Left lung (tissue), 10 donors: ENCODE data around the gene VTI1B. TPM values are rescaled to one million over a fixed set of nuclear protein-coding genes. Genes with fewer than 3 reads are reported as not detected.

Source experiments
- ATAC-seq: fragments of 200-7000 bp; cut with Tn5 transposase; one replicate; pipeline ENCODE4 v1.9.1; 2020; ENCODE audit warnings: moderate library complexity
- DNase-seq, 4 donors: peaks; one replicate each; pipeline ENCODE4 v3.0.0-alpha.2; 2013 to 2020
- H3K27ac ChIP-seq, 2 donors: fragments of 200-600 bp; sonication (generic) in 1 of 2; one replicate each; pipeline versions ENCODE4 v1.5.0 to v1.8.0; 2020 to 2021
- H3K27me3 ChIP-seq, 2 donors: fragments of 200-600 bp; sonication (generic) in 1 of 2; one replicate each; pipeline versions ENCODE4 v1.5.0 to v1.8.0; 2020 to 2021
- H3K36me3 ChIP-seq, 2 donors: fragments of 200-600 bp; sonication (generic) in 1 of 2; one replicate each; pipeline versions ENCODE4 v1.5.0 to v1.8.0; 2020 to 2021
- H3K4me1 ChIP-seq, 2 donors: fragments of 200-600 bp; one replicate each; pipeline ENCODE4 v1.8.0; 2021
- H3K4me3 ChIP-seq, 2 donors: fragments of 200-600 bp; sonication (generic) in 1 of 2; one replicate each; pipeline versions ENCODE4 v1.5.0 to v1.8.0; 2020 to 2021; ENCODE audit warnings: mild to moderate bottlenecking in 1 of 2
- H3K9me3 ChIP-seq, 2 donors: fragments of 200-600 bp; sonication (generic) in 1 of 2; one replicate each; pipeline versions ENCODE4 v1.5.0 to v1.8.0; 2020 to 2021
- CTCF ChIP-seq, 2 donors: fragments of 200-600 bp; sonication (generic) in 1 of 2; IDR thresholded peaks; one replicate each; pipeline versions ENCODE4 v1.5.0 to v1.8.0; 2021; ENCODE audit warnings: antibody characterized with exemption in 2 of 2
- intact Hi-C, 2 donors: fragments of 100-400 bp; cut with DNase I; formaldehyde crosslinking; loops; one replicate each; pipeline versions ENCODE4 v1.11.2 to v1.14.2; 2022
- polyA plus RNA-seq, 6 donors: library from polyadenylated mRNA; unstranded; fragments of 120-200 nt; gene quantifications; one replicate each; pipeline ENCODE4 v1.2.1, GENCODE V29; 2013; ENCODE audit not compliant: insufficient read length in 6 of 6
- total RNA-seq, 2 donors: library from RNA; stranded (reverse); fragmentation: NEBNext Ultra II Directional; extraction: Animal tissue kit (Norgen Biotek cat#: 25700); gene quantifications; one replicate each; pipeline ENCODE4 v1.2.1, GENCODE V29; 2021
- donor health status: DM: no; HTN: yes; CAD: no.
- donor health status: DM: no; HTN: no; CAD: no.

Gene VTI1B
- total and polyA plus RNA-seq, 8 donors: 79.1 to 123 (median 86.8) TPM

DNA sequence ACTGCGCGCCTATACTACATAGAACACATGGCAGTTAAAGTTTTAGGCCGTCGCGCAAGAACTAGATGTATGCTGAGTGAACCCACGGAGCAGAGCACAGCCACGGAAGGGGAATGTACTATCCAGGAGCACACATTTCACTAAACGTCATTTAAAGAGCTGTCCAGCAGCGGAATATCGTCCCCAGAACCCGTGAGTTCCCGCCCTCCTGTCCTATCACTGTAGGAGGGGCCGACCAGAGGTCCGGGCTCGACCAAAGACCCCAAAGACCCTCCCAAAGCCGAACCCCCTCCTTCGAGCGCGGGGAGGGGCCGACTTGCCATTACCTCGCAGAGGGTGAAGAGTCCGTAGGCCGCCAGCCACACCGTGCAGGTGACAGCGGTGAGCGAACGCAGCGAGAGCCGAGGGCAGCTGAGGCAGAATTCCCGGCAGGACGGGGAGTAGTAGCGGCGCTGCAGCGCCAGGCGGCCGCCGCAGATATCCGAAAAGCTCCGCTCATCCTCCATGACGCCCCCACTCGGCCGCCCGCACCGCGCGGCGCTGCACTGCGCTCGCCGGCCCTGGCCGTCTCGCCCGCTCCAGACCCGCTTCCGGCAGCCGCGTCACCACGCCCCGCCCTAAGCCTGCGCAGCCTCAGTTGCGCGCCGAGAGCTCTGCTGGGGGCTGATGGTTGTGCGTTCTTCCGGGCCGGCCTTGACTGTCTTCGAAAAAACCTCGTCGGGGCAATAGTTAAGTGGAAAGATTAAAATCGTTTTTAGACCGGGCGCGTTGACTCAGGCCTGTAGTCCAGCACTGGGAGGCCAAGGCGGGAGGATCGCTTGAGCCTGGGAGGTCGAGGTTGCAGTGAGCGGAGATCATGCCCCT lies 74.5 kb downstream of the VTI1B start, which contains the start of gene PIGH:
Gene PIGH (minus strand): TSS at position 571 of the 864 bp plus-strand sequence. CDS start 65 bp downstream, at position 506.
- ATAC-seq (peak; percentile 99), DNase-seq (peak; percentile 78 to 98 (median 92))
- H3K4me3 ChIP-seq: peak within 1 kb of the TSS; percentile 80 to 98
- peak within 1 kb of the TSS; percentile 76 to 80 for H3K27ac ChIP-seq
- intact Hi-C loops: no loop called here
- H3K36me3 ChIP-seq: no peaks in the 10 kb centered on the region
- no peaks in the 10 kb centered on the region for H3K27me3 ChIP-seq
- no peaks in the 10 kb centered on the region for H3K9me3 ChIP-seq
- H3K4me1 ChIP-seq: peaks cover 0 to 20% of the 10 kb centered on the region in 2 donors
- peak; percentile 42 to 51 for TF ChIP-seq CTCF (IDR thresholded peaks at IDR 0.05)

Other genes with a start within 250 kb of the VTI1B start
- gene TMEM229B, start 185.9 kb downstream of the VTI1B start, total RNA-seq: 1 to 10 TPM; 3.1 to 7.7 TPM
- under 1 TPM; 0.39 to 0.83 (median 0.73) TPM for gene TMEM229B, start 185.9 kb downstream of the VTI1B start, polyA plus RNA-seq
- 1 to 10 TPM; 1.2 to 2.7 TPM for gene PLEKHH1, start 141.3 kb downstream of the VTI1B start, total RNA-seq
- 10 to 100 TPM in 5 of 6 donors, 1 to 10 TPM in 1; 10.0 to 19.2 (median 15.5) TPM for gene PLEKHH1, start 141.3 kb downstream of the VTI1B start, polyA plus RNA-seq
- 10 to 100 TPM; 12.8 to 21.6 TPM for gene PIGH, start 74.4 kb downstream of the VTI1B start, total RNA-seq
- gene PIGH, start 74.4 kb downstream of the VTI1B start, polyA plus RNA-seq: 10 to 100 TPM; 22.4 to 28.6 (median 23.5) TPM
- gene ARG2, start 54.7 kb downstream of the VTI1B start, total RNA-seq: 10 to 100 TPM in 1 of 2 donors, 1 to 10 TPM in 1; 6.0 to 14.8 TPM
- gene ARG2, start 54.7 kb downstream of the VTI1B start, polyA plus RNA-seq: 1 to 10 TPM; 1.9 to 3.9 (median 2.8) TPM
- gene RDH11, start 21.1 kb upstream of the VTI1B start, total RNA-seq: 10 to 100 TPM; 69.0 to 97.1 TPM
- gene RDH11, start 21.1 kb upstream of the VTI1B start, polyA plus RNA-seq: 10 to 100 TPM; 60.6 to 69.2 (median 66.7) TPM
- under 1 TPM; 0.12 to 0.16 TPM for gene RDH12, start 27.3 kb upstream of the VTI1B start, total RNA-seq
- gene RDH12, start 27.3 kb upstream of the VTI1B start, polyA plus RNA-seq: 1 to 10 TPM in 3 of 6 donors, under 1 TPM in 3; 0.32 to 1.2 (median 0.88) TPM
- gene ZFYVE26, start 142.0 kb upstream of the VTI1B start, total RNA-seq: 10 to 100 TPM; 33.7 to 47.8 TPM
- 10 to 100 TPM; 15.9 to 19.8 (median 16.9) TPM for gene ZFYVE26, start 142.0 kb upstream of the VTI1B start, polyA plus RNA-seq
- 10 to 100 TPM; 18.3 TPM for gene RAD51B, start 145.1 kb upstream of the VTI1B start, total RNA-seq
- gene RAD51B, start 145.1 kb upstream of the VTI1B start, polyA plus RNA-seq: 10 to 100 TPM; 10.8 to 15.7 (median 12.4) TPM